HL-60 (cell line): ENCODE data around the gene SERPINA4.

Source experiments
- DNase-seq, 2 experiments: peaks; one replicate each; pipeline ENCODE4 v3.0.0-alpha.2; 2010 to 2020; ENCODE audit warnings: low read depth in 1 of 2, low spot score in 1 of 2
- H3K27ac ChIP-seq: fragments of 250-450 bp; sonication (Bioruptor Pico); replicated peaks from 2 replicates; pipeline ENCODE4 v1.5.1; 2020; ENCODE audit warnings: mild to moderate bottlenecking, moderate library complexity
- H3K27me3 ChIP-seq: fragments of 250-450 bp; sonication (Bioruptor Pico); 2 replicates; pipeline ENCODE4 v1.5.1; 2021; ENCODE audit warnings: mild to moderate bottlenecking, moderate library complexity; ENCODE audit not compliant: insufficient read depth, poor library complexity, severe bottlenecking
- H3K4me3 ChIP-seq: replicated peaks from 2 replicates; pipeline ENCODE4 v1.5.1; 2011; ENCODE audit warnings: mild to moderate bottlenecking, control low read depth, low read length; ENCODE audit not compliant: insufficient read depth
- GABPA ChIP-seq: IDR thresholded peaks from 2 replicates; pipeline ENCODE4 v1.6.1; 2012; ENCODE audit warnings: low read depth
- POLR2AphosphoS5 ChIP-seq: IDR thresholded peaks from 2 replicates; pipeline ENCODE4 v1.6.1; 2012; ENCODE audit warnings: low read depth
- SPI1 ChIP-seq: IDR thresholded peaks from 2 replicates; pipeline ENCODE4 v1.6.1; 2012; ENCODE audit warnings: low read depth, mild to moderate bottlenecking, borderline replicate concordance
- TF ChIP-seq, protein P1 (sequence below): IDR thresholded peaks from one replicate; pipeline ENCODE4 v1.5.1; 2011; ENCODE audit warnings: low read length, control low read depth, inconsistent platforms; ENCODE audit not compliant: insufficient read depth
- TF ChIP-seq, protein P2 (sequence below): IDR thresholded peaks from 2 replicates; pipeline ENCODE4 v1.6.1; 2012; ENCODE audit warnings: low read depth; ENCODE audit not compliant: insufficient replicate concordance

Gene SERPINA4

GRCh38 chr14:94592457-94592856, 31.2 kb downstream of the SERPINA4 start:
- H3K27me3 ChIP-seq, result no peaks in the 10 kb centered on the region
- H3K4me3 ChIP-seq, result no peak overlapping the region
- no peak for DNase-seq
- TF ChIP-seq, protein P1, sequence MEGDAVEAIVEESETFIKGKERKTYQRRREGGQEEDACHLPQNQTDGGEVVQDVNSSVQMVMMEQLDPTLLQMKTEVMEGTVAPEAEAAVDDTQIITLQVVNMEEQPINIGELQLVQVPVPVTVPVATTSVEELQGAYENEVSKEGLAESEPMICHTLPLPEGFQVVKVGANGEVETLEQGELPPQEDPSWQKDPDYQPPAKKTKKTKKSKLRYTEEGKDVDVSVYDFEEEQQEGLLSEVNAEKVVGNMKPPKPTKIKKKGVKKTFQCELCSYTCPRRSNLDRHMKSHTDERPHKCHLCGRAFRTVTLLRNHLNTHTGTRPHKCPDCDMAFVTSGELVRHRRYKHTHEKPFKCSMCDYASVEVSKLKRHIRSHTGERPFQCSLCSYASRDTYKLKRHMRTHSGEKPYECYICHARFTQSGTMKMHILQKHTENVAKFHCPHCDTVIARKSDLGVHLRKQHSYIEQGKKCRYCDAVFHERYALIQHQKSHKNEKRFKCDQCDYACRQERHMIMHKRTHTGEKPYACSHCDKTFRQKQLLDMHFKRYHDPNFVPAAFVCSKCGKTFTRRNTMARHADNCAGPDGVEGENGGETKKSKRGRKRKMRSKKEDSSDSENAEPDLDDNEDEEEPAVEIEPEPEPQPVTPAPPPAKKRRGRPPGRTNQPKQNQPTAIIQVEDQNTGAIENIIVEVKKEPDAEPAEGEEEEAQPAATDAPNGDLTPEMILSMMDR, result no peak
- TF ChIP-seq POLR2AphosphoS5 (no peak), GABPA (no peak), SPI1 (no peak)
- TF ChIP-seq, protein P2, sequence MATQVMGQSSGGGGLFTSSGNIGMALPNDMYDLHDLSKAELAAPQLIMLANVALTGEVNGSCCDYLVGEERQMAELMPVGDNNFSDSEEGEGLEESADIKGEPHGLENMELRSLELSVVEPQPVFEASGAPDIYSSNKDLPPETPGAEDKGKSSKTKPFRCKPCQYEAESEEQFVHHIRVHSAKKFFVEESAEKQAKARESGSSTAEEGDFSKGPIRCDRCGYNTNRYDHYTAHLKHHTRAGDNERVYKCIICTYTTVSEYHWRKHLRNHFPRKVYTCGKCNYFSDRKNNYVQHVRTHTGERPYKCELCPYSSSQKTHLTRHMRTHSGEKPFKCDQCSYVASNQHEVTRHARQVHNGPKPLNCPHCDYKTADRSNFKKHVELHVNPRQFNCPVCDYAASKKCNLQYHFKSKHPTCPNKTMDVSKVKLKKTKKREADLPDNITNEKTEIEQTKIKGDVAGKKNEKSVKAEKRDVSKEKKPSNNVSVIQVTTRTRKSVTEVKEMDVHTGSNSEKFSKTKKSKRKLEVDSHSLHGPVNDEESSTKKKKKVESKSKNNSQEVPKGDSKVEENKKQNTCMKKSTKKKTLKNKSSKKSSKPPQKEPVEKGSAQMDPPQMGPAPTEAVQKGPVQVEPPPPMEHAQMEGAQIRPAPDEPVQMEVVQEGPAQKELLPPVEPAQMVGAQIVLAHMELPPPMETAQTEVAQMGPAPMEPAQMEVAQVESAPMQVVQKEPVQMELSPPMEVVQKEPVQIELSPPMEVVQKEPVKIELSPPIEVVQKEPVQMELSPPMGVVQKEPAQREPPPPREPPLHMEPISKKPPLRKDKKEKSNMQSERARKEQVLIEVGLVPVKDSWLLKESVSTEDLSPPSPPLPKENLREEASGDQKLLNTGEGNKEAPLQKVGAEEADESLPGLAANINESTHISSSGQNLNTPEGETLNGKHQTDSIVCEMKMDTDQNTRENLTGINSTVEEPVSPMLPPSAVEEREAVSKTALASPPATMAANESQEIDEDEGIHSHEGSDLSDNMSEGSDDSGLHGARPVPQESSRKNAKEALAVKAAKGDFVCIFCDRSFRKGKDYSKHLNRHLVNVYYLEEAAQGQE, result no peak
- no peak overlapping the region for H3K27ac ChIP-seq

- no peak for TF ChIP-seq GABPA
- Histone ChIP-seq H3K27ac (no peak overlapping the region), H3K4me3 (no peak overlapping the region), H3K27me3 (no peaks in the 10 kb centered on the region)
- DNase-seq, result no peak
Measured at GRCh38 chr14:94593376-94593748, 32.1 kb downstream of the SERPINA4 start.

GRCh38 chr14:94593749-94594431, 32.6 kb downstream of the SERPINA4 start:
- Histone ChIP-seq H3K4me3 (no peak overlapping the region), H3K27ac (no peak overlapping the region), H3K27me3 (no peaks in the 10 kb centered on the region)
- TF ChIP-seq, protein P2, result no peak
- TF ChIP-seq SPI1, result no peak
- TF ChIP-seq POLR2AphosphoS5, result no peak
- TF ChIP-seq GABPA, result no peak
- TF ChIP-seq, protein P1, result no peak
- DNase-seq, result no peak

- H3K27ac ChIP-seq, result no peak overlapping the region
- H3K27me3 ChIP-seq, result no peaks in the 10 kb centered on the region
- DNase-seq, result no peak
- TF ChIP-seq, protein P1, result no peak
- TF ChIP-seq, protein P2, result no peak
- TF ChIP-seq SPI1, result no peak
- no peak for TF ChIP-seq GABPA
- no peak for TF ChIP-seq POLR2AphosphoS5
- no peak overlapping the region for H3K4me3 ChIP-seq
Measured at GRCh38 chr14:94594441-94594840, 33.2 kb downstream of the SERPINA4 start.
